HepG2 (cell line): Measurements from ENCODE around the gene GIPC2. TPM values are rescaled to one million over a fixed set of nuclear protein-coding genes. Genes with fewer than 3 reads are reported as not detected.

ENCODE experiments used
- ATAC-seq: fragments of 200-7000 bp; cut with Tn5 transposase; 3 replicates; pipeline ENCODE4 v1.9.1; 2020; ENCODE audit warnings: mild to moderate bottlenecking, moderate library complexity
- BruUV-seq: library from RNA; stranded (reverse); fragments of 400-500 nt; replicated peaks from 2 replicates; lab custom pipeline; 2021; lab: Mats Ljungman, UMichigan
- CTCF ChIA-PET: fragments of 300-600 bp; formaldehyde crosslinking; extraction: SDS; loops from one replicate; lab custom pipeline; 2021; ENCODE audit warnings: low total read pairs, inconsistent platforms, low intra/inter-chr PET ratio; lab: Yijun Ruan, JAX
- POLR2A ChIA-PET: fragments of 350-600 bp; sonication (Branson Sonifier 250); formaldehyde crosslinking; loops from one replicate; lab custom pipeline; 2020; ENCODE audit warnings: antibody characterized with exemption, inconsistent platforms; lab: Yijun Ruan, JAX
- DNase-seq: peaks from one replicate; pipeline ENCODE4 v3.0.0-alpha.2; 2015; ENCODE audit warnings: low spot score
- FAIRE-seq: peaks from 3 replicates; lab custom pipeline; 2011; peaks lifted over from hg19 to GRCh38; lab: Jason Lieb, UNC
- H2AFZ ChIP-seq: one replicate; pipeline ENCODE4 v1.6.1; 2011; ENCODE audit warnings: low read length, inconsistent platforms
- H3K27ac ChIP-seq: fragments of 300-600 bp; 3 replicates; pipeline ENCODE4 v1.8.0; 2011; ENCODE audit warnings: mixed run types, mild to moderate bottlenecking, mixed read lengths, low read length, inconsistent platforms; ENCODE audit not compliant: insufficient read depth; ENCODE audit errors: extremely low read length
- H3K27me3 ChIP-seq, 2 experiments: fragments of 200-600 bp in 1 of 2; 2 replicates in 1 of 2; 3 replicates in 1 of 2; pipeline versions ENCODE4 v1.6.0 to v1.8.0; 2011; ENCODE audit warnings: low read length in 2 of 2, mild to moderate bottlenecking in 2 of 2, moderate library complexity in 2 of 2, inconsistent platforms in 1 of 2; ENCODE audit not compliant: insufficient read depth in 2 of 2, control insufficient read depth in 1 of 2
- H3K36me3 ChIP-seq, 2 experiments: fragments of 200-600 bp in 1 of 2; replicated peaks in 1 of 2; 2 replicates in 1 of 2; 3 replicates in 1 of 2; pipeline versions ENCODE4 v1.5.1 to v1.8.0; 2011; ENCODE audit warnings: low read length in 2 of 2, inconsistent platforms in 1 of 2; ENCODE audit not compliant: insufficient read depth in 2 of 2, control insufficient read depth in 1 of 2
- H3K4me1 ChIP-seq: 2 replicates; pipeline ENCODE4 v1.5.1; 2012; ENCODE audit warnings: low read length, inconsistent platforms; ENCODE audit not compliant: insufficient read depth
- H3K4me2 ChIP-seq: 2 replicates; pipeline ENCODE4 v1.6.0; 2011; ENCODE audit warnings: low read depth, low read length, inconsistent platforms
- H3K4me3 ChIP-seq, 3 experiments: fragments of 200-600 bp in 1 of 3; sonication (generic), shearing (Covaris generic) in 1 of 3; replicated peaks in 1 of 3; 2 replicates each; pipeline ENCODE4 v1.5.1; 2011 to 2016; ENCODE audit warnings: low read length in 3 of 3, inconsistent platforms in 2 of 3, low read depth in 2 of 3, mild to moderate bottlenecking in 2 of 3, control low read depth in 1 of 3, mixed read lengths in 1 of 3; ENCODE audit not compliant: insufficient read depth in 1 of 3
- H3K79me2 ChIP-seq: one replicate; pipeline ENCODE4 v1.6.1; 2011; ENCODE audit warnings: low read length, inconsistent platforms; ENCODE audit not compliant: insufficient read depth
- H3K9ac ChIP-seq: 2 replicates; pipeline ENCODE4 v1.6.0; 2011; ENCODE audit warnings: mild to moderate bottlenecking, low read depth, low read length, inconsistent platforms; ENCODE audit not compliant: insufficient read depth
- H3K9me3 ChIP-seq: 2 replicates; pipeline ENCODE4 v1.5.1; 2012; ENCODE audit warnings: mild to moderate bottlenecking, low read length
- H4K20me1 ChIP-seq: 2 replicates; pipeline ENCODE4 v1.6.0; 2011; ENCODE audit warnings: inconsistent platforms, mild to moderate bottlenecking, low read length, moderate library complexity; ENCODE audit not compliant: insufficient read depth
- ARNT2 ChIP-seq: sonication (generic); formaldehyde crosslinking; IDR thresholded peaks from 2 replicates; pipeline ENCODE4 v1.8.0; 2022; ENCODE audit warnings: mild to moderate bottlenecking, low read depth, missing genetic modification reagents, moderate library complexity
- CREB1 ChIP-seq, 2 experiments: fragments of 450-650 bp in 1 of 2; IDR thresholded peaks; 2 replicates each; pipeline ENCODE4 v1.6.1; 2016 to 2017; ENCODE audit warnings: control low read depth in 1 of 2, mild to moderate bottlenecking in 1 of 2, missing compliant biosample characterization in 1 of 2, missing genetic modification characterization in 1 of 2
- MAFG ChIP-seq: sonication (generic); formaldehyde crosslinking; IDR thresholded peaks from 2 replicates; pipeline ENCODE4 v1.5.1; 2020; ENCODE audit warnings: mild to moderate bottlenecking, missing genetic modification reagents
- RBFOX2 ChIP-seq: fragments of 200-400 bp; formaldehyde crosslinking; IDR thresholded peaks from 2 replicates; pipeline ENCODE4 v1.6.1; 2017; ENCODE audit warnings: low read depth, mild to moderate bottlenecking, low read length
- ZNF12 ChIP-seq: sonication (generic); formaldehyde crosslinking; IDR thresholded peaks from 2 replicates; pipeline ENCODE4 v1.5.0; 2020; ENCODE audit warnings: missing genetic modification reagents
- ZSCAN12 ChIP-seq: sonication (generic); formaldehyde crosslinking; IDR thresholded peaks from 2 replicates; pipeline ENCODE4 v1.9.0; 2021; ENCODE audit warnings: mild to moderate bottlenecking, missing genetic modification reagents
- WGBS: methylation state at CpG from one replicate; pipeline ENCODE4 v1.1.6; 2017; ENCODE audit warnings: low lambda C conversion rate; 5-methylcytosine and 5-hydroxymethylcytosine counted together
- in situ Hi-C: cut with HindIII; loops from 2 replicates; pipeline ENCODE4 v1.10.0; 2017; ENCODE audit warnings: low pct_unique_long_range_greater_than_20kb; ENCODE audit not compliant: extremely low pct_ligation_motif_present
- intact Hi-C: fragments of 100-400 bp; cut with micrococcal nuclease; formaldehyde crosslinking; loops from one replicate; pipeline ENCODE4 v1.10.0; 2022; ENCODE audit not compliant: unreplicated experiment
- polyA plus RNA-seq, 8 experiments: library from polyadenylated mRNA; depleted of rRNA in 3 of 8; stranded (reverse) in 7 of 8; unstranded in 1 of 8; fragments of >200 nt; fragmentation: Illumina TruSeq in 4 of 8; extraction: Trizol in 4 of 8; gene quantifications; 2 replicates each; pipeline versions ENCODE4 v1.2.1 to v1.2.3, GENCODE V29; 2011 to 2016; ENCODE audit warnings: low read depth in 4 of 8, missing spikeins in 1 of 8, mixed read lengths in 1 of 8; ENCODE audit not compliant: insufficient read depth in 1 of 8
- total RNA-seq, 5 experiments: library from RNA; depleted of rRNA; stranded (reverse); fragments of >200 nt; fragmentation: Illumina TruSeq; extraction: Trizol; gene quantifications; 2 replicates each; pipeline ENCODE4 v1.2.3, GENCODE V29; 2016; ENCODE audit warnings: low read depth in 1 of 5
- TF ChIP-seq, protein P1 (sequence below): sonication (generic); formaldehyde crosslinking; IDR thresholded peaks from 2 replicates; pipeline ENCODE4 v1.5.0; 2020; ENCODE audit warnings: missing genetic modification reagents, mild to moderate bottlenecking, borderline replicate concordance
- TF ChIP-seq, protein P2 (sequence below): sonication (generic); formaldehyde crosslinking; IDR thresholded peaks from 2 replicates; pipeline ENCODE4 v1.4.0; 2020; ENCODE audit warnings: low read depth, missing genetic modification reagents

GIPC2 gene
- total and polyA plus RNA-seq, 2 of the 13 experiments (the other 11 are each of a cell fraction or from before 2014, with no cell fraction given), result 6.1 to 21.6 TPM

DNA sequence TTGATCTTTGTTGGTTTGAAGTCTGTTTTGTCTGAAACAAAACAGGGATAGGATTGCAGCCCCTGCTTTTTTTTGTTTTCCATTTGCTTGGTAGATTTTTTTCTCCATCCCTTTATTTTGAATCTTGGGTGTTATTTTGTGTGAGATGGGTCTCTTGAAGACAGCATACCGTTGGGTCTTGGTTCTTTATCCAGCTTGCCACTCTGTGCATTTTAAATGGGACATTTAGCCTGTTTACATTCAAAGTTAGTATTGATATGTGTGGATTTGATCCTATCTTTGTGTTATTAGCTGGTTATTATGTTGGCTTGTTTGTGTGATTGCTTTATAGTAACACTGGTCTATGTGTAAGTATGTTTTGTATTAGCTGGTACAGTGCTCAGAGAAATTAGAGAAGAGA, 40.9 kb downstream of the GIPC2 start:
- Histone ChIP-seq H3K9ac (no peak overlapping the region), H3K4me1 (peaks cover 12% of the 10 kb centered on the region), H2AFZ (no peak overlapping the region), H3K4me3 (no peak overlapping the region), H4K20me1 (no peaks in the 10 kb centered on the region), H3K79me2 (peaks cover 4% of the 10 kb centered on the region), H3K36me3 (peaks cover 1 to 16% of the 10 kb centered on the region in 2 experiments; a peak in 3 of 5 replicates), H3K27me3 (no peaks in the 10 kb centered on the region), H3K4me2 (no peak overlapping the region), H3K27ac (no peak overlapping the region), H3K9me3 (peaks cover 14% of the 10 kb centered on the region)
- no TSS peak for BruUV-seq
- intact Hi-C loops (no loop called here), in situ Hi-C loops (no loop called here)
- FAIRE-seq (no peak), DNase-seq (no peak), ATAC-seq (no peak)
- POLR2A ChIA-PET, result no interaction called here
- no peak for TF ChIP-seq MAFG (CRISPR knock-in tag)
- TF ChIP-seq, protein P1, sequence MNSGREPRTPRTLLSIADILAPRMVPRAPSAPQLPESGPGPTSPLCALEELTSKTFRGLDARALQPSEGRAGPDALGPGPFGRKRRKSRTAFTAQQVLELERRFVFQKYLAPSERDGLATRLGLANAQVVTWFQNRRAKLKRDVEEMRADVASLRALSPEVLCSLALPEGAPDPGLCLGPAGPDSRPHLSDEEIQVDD (CRISPR knock-in tag), result no peak
- no peak for TF ChIP-seq ARNT2
- TF ChIP-seq, protein P2, sequence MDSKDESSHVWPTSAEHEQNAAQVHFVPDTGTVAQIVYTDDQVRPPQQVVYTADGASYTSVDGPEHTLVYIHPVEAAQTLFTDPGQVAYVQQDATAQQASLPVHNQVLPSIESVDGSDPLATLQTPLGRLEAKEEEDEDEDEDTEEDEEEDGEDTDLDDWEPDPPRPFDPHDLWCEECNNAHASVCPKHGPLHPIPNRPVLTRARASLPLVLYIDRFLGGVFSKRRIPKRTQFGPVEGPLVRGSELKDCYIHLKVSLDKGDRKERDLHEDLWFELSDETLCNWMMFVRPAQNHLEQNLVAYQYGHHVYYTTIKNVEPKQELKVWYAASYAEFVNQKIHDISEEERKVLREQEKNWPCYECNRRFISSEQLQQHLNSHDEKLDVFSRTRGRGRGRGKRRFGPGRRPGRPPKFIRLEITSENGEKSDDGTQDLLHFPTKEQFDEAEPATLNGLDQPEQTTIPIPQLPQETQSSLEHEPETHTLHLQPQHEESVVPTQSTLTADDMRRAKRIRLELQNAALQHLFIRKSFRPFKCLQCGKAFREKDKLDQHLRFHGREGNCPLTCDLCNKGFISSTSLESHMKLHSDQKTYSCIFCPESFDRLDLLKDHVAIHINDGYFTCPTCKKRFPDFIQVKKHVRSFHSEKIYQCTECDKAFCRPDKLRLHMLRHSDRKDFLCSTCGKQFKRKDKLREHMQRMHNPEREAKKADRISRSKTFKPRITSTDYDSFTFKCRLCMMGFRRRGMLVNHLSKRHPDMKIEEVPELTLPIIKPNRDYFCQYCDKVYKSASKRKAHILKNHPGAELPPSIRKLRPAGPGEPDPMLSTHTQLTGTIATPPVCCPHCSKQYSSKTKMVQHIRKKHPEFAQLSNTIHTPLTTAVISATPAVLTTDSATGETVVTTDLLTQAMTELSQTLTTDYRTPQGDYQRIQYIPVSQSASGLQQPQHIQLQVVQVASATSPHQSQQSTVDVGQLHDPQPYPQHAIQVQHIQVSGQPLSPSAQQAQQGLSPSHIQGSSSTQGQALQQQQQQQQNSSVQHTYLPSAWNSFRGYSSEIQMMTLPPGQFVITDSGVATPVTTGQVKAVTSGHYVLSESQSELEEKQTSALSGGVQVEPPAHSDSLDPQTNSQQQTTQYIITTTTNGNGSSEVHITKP (CRISPR knock-in tag), result no peak
- no peak for TF ChIP-seq RBFOX2
- TF ChIP-seq CREB1 (IDR thresholded peaks at IDR 0.05), result no peak
- no peak for TF ChIP-seq CREB1 (CRISPR knock-in tag; IDR thresholded peaks at IDR 0.05)
- TF ChIP-seq ZNF12 (CRISPR knock-in tag), result no peak
- TF ChIP-seq ZSCAN12, result no peak
- WGBS, result 91% methylated on average over 1 of the region's 1 CpG
- CTCF ChIA-PET, result no interaction called here
